Stimulated activated CD8-positive, alpha-beta memory T cell treated with anti-CD3 and anti-CD28 coated beads, Interleukin-15, amount 100 ng/mL, for 48 hours (primary cell): ENCODE data around the gene TBC1D19.
A peak's percentile ranks its signal among the peaks of the same experiment; 100 is the strongest.

ENCODE experiments used
- DNase-seq, 2 donors: peaks; one replicate each; pipeline ENCODE4 v3.0.0-alpha.2; 2020; ENCODE audit warnings: low read depth in 2 of 2

The TBC1D19 gene

DNA sequence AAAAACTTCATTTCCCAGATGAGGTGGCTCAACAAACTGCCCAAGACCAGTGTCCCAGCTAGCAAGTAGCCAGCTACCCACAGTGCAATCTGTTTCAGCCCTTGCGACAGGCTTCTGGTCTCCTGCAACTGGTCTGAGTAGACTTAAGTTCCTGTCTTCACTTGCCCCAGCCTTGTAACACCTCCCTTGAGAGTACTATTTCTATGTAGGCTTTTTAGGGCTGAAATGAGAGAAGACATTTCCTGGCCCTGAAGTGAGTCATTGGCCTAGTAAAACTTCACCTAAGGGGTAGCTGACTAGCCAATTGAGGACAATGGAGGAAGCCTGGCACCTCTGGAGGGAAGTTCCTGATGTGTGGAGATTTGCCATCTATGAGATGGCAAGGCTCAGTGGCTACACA lies 196.7 kb downstream of the TBC1D19 start:
- DNase-seq: no peak

DNA sequence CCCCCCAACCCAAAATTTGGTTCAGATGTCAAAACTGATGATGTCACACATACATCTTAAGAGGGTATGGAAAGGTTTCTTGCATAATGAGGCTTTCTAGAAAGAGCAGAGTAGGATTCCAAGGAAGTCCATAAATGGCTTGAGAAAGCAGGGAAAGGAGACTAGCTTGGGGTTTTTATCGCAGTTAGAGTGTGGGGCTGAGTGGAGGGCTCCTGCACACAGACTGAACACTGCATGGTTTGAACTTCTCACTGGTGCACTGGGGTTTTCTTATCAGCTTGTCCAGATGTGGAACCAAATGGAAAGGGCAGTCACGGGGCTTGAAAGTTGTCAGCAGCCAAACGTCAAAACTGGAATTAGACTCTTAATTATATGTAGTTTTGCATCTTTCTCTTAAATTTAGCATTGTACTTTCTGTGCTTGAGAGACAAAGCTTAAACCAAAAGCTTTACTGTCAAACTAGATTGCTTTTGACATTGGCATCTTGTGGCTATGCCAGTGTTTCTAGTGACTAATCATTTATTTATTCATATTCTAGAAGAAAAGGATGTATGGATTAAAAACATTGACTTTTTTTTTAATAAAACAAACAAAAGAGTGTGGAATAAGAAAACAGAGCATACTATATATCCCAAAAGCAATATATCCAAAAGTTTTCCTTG lies 198.4 kb downstream of the TBC1D19 start:
- DNase-seq: no peak

DNA sequence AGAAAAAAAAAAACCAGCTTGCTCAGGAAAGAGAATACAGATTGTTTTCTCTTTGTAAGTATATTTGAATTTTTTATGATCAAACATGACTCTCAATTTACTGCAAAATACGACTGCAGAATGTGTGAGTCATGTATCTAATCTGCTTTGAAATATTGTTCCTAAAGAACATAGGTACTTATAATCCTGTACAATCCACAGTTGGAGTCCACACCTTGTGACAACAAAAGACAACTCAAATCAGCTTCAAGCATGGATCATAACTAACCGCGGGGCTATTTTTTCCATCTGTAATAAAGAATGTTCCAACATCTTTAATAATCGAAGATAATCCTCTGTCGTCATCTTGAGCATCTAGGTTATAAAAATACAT lies 198.9 kb downstream of the TBC1D19 start:
- DNase-seq: no peak

DNA sequence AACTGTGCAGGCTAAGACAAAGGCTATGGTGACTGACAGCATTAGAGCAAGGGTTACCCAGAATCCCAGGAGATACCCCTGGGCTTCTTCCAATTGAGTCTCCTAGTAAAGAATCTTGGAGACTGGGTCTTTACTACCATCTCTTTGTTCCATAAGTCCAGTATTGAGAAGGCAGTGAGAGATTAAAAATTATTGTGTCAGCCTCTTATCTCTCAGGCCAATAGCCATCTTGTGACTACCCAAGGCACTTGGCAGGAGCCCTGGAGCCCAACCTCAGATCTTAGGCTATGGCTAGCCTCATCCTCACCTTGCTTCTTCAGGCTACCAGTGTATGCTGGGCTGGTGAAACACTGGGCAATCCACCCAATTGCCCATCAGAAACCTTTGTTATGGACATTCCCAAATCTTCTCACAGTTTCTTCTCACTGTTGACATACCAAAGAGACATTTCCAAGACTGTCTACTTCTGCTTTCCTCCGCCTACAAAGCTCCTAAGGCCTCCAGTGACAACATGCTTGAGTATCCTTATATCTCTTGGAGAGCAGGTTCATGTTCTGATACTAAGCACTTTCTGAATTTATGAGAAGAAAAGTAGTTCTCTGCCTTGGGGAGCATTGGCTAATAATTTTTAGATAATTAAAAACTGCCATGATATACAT lies 200.5 kb downstream of the TBC1D19 start:
- DNase-seq: no peak

DNA sequence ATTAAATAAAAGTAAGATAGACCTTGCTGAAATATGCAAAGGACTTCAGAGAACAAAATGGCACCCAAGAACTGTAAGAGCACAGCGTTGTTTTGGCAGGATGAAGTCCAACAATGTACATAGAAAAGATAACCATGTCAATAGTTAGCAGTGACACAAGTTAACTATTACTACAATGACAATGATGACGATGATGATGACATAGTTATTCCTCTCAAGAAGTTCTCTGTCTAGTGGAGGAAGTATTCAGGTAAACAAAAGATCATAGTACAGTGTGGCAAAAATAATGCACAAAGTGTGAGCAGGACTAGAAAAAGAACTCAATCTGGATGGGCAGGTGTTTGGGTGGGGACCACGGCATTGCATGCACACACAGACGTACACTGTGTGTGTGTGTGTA lies 201.4 kb downstream of the TBC1D19 start:
- DNase-seq: no peak

DNA sequence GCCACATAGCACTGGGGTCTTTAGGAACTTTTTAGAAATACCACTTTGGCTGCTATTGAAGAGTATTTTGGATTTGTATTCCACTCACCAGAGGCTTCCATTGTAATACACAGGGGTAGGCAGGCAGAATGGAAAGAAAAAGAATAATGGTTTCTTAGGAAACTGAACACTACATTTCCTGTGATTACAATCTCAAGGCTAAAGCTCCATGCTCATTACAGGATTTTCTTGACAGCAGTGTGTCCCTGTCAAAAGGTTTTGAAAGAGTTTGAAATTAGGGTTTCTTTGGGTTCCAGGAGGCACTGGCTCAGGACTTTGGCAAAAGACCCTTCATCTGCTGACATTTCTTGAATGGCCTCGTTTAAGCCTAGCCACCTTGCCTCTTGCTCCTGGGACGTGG lies 201.9 kb downstream of the TBC1D19 start:
- DNase-seq: no peak

DNA sequence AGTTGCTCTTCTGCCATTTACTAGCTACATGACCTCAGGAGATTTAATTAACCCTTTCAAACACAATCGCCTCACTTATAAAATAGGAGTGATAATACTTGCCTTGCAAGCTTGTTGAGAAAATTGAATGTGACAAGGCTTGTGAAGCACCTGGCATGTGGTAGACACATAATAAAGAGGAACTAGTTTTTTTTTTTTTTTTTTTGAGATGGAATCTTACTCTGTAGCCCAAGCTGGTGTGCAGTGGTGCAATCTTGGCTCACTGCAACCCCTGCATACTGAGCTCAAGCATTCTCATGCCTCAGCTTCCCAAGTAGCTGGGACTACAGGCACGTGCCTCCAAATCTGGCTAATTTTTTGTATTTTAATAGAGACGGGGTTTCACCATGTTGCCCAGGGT lies 203.0 kb downstream of the TBC1D19 start:
- DNase-seq: no peak

DNA sequence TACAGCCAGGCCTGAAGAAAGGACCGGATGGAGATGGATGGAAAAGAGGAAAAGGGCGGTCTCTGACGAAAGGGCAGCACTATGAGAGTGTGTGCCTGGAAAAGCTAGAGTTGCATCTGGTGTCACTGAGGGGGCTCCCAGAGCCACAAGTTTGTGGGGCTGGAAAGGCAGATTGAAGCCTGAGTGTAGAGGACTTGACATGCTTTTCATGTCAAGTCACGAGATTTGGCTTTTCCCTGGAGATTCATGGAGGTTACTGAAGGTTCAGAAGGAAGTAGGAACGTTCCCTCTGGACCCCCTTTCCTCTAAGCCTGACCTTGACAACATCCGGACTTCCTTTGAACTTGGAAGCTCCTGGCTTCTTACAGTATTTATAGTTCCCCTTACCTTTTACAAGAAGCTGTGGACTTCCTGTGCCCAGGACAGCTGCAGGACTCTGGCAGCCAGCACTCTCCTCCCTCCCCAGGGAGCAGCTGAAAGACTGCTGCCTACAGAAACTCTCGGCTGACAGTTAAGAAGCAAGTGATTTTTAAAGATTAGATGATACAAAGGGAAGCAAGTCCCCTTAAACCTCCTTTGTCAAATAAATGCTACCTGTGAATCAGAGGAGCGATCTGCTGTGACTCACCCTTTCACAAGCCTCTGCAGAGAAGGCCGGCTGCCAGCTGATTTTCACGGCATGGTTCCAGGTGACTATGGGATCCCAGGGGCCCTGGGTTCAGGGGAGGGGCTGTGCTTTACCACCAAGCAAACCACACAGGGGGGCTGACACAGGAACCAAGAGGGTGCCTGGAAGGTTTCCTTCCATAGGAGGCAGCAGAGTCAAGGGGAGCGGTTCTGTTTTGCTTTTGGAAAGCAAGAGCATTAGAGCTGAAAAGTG lies 203.8 kb downstream of the TBC1D19 start:
- DNase-seq: peak; percentile 34 to 37

DNA sequence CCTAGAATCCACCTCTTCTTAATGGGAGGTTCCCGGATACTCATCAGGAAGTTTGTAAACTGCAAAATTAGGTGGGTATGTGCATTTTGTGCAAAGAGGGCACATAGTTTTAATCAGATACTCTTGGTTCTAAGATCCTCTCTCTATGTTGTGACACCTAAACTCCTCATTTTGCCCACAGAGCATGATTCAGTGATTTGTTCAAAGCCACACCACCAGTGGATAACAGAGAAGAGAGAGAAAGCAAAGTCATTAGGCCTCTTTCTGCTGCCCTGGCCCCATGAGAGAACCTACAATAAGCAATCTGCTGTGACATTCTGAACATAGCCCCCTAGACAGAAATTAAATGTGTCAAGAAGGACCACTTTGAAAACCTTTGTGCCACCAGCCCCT lies 204.5 kb downstream of the TBC1D19 start:
- no peak for DNase-seq

DNA sequence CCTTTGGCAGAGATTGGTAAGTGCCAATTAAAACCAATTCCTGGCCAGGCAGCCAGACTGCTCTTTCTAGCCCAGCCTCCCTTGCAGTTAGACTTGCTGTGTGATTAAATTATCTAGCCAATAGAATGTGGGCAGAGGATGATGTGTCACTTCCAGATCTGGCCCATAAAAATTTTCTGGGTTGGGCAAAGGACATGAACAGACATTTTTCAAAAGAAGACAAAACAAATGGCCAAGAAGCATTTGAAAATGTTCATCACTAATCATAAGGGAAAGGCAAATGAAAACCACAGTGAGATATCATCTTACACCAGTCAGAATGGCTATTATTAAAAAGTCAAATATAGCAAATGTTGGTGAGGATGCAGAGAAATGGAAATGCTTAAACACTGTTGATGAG lies 205.3 kb downstream of the TBC1D19 start:
- DNase-seq: no peak

DNA sequence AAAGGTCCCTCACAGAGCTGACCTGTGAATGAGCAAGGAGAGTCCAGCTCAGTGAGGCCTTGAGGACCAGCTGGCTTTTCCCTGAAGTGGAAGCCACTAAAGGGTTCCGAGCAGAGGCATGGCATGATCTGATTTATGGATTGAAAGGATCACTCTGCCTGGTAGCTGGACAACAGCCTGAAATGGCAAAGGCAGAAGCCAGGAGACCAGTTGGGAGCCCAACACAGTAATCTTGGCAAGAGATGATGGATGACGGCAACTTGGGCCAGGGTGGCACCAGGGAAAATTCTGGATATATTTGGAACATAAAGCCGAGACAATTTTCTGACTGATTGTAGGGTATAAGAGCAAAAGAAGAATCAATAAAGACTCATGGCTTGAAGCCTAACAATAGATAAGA lies 207.5 kb downstream of the TBC1D19 start:
- DNase-seq: no peak

DNA sequence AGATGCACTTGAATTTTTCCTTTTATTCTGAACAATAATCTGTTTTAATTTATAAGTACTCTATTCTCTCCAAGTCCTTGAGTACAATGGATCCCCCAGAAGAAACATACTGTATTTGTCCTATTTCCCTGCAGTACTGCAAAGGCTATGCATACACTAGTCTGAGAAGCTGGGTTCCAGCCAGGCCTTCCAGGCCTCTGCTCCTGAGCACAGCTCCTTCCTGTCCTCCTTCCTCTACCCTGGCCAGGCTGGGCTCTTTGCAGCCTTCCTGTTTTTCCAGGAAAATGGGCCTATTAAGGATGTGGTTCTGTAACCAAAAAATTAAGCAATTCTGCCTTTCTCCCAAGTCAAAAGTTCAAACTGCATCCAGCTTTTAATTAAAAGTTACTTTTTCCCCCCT lies 208.8 kb downstream of the TBC1D19 start:
- no peak for DNase-seq

DNA sequence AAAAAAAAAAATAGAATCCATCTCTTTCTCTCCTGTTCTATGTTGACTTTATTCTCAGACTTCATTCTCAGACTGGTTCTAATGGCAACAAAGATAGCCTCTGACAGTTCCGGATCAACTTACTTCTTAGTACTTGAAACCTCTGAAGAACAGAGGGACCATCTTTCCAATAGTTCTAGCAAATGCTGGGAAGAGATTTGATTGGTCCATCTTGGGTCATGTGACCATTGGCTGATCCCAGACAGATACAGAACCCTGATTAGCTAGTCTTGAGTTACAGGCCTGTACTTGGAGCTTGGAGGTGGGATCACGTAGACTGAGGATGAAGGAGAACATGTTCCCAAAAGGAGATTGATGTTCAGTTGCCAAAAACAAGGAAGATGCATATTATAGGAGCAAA lies 209.9 kb downstream of the TBC1D19 start:
- no peak for DNase-seq

DNA sequence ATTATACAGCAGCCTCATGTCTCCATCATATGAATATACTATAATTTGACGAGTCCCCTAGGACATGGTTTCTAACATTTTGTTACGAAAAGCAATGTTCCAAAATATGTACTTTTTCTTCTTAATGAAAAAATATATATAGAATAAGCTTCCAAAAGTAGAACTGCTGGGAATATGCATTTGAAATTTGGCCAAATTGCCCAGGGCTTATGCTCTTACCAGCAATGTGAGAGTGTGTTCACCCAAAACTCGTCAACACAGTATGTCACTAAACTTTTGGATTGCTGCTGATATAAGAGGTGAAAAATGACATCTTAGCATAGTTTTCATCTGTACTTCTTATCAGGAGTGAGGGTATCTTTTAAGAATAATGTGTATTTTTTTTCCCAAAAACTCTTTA lies 212.2 kb downstream of the TBC1D19 start:
- DNase-seq: no peak

DNA sequence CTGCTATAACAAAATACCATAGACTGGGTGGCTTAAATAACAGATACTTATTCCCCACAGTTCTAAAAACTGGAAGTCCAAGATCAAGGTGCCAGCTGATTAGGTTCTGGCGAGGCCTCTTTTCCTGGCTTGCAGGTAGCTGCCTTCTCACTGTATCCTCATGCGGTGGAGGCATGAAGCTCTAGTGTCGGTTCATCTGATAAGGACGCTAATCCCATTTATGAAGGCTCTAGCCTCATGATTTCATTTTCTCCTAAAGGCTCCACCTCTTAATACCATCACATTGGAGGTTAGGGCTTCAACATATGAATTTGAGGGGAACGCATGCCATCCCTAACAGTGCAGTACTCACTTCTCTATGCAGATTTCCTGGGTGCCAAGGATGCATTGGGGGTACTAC lies 218.9 kb downstream of the TBC1D19 start:
- no peak for DNase-seq

DNA sequence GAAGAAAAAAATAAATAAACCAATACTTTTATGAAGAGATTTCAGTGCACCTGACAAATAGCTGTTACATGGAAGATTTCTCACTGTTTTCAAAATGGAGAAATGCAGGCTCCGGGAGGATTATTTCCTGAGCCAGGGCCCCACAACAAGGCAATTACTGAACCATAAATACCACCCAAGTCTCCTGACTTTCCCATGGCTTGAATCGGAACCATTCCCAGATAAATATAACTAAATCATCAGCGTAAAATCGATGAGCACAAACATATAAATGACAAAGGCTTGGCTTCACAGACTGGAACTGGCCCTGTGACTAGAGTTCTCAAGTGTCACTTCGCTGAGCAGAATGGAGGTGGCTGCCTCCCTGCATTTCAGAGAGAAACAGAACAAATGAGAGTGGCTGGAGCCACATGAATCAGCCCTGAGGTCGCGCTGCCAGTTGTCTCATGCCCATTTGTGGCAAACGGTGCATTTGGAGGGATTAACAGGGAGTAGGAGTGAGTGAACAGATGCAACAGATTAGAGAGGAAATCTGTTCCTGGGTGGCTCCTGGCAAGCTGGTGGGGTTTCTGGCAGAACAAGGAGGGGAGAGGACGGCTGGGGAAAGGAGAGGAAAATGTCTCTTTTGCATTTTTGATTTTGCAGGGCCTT lies 219.5 kb downstream of the TBC1D19 start:
- DNase-seq: no peak

DNA sequence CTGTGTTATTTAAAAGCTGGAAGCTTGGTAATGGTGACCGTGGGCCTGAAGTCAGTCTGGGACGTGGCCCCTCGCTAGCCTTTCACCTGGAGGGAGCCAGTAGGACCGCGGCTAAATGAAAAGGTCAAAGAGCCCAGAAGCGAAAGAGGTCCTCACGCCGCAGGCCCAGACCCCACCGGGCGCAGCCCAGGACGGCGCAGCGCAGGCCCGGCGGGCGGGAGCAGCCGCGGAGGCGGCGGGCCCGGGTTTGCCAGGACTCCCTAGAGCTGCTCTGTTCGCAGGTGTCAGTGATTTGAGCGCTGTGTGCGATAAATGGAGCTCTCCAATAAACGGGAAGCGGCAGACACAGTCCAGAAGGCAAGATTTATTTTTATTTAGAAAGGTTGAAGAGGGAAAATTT lies 220.6 kb downstream of the TBC1D19 start:
- DNase-seq: no peak

DNA sequence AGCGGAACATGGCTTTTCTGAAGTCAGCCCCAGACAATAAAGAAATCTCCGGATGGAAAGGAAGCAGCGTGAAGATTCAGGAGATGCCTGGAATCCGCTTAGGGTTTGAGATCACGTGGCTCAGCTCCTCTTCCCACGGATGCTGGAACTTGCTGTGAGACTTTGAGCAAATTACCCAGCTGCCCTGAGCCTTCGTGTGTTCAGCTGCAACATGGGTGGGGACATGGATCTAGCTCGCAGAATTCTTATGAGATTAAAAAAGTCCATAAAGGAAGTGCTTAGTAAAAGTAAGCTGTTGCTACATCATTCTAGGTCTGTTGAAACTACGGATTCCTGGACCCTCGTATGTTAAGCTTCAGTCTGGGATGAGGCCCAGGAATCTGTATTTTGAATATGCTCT lies 221.0 kb downstream of the TBC1D19 start:
- no peak for DNase-seq
